ENCODE results near the gene PCDHGC5. TPM values are rescaled to one million over a fixed set of nuclear protein-coding genes. Genes with fewer than 3 reads are reported as not detected.

Gene PCDHGC5
- total and polyA plus RNA-seq, 2 of the 8 experiments (the other 6 are each of a cell fraction or from before 2014, with no cell fraction given), result 0.41 to 1.1 TPM

- H2BK120ac ChIP-seq (replicated peaks; ENCODE audit: low read depth, low read length), result no peak overlapping the region
- no peaks in the 10 kb centered on the region for H4K20me1 ChIP-seq (replicated peaks in 1 of 2; ENCODE audit: control insufficient read depth in 1 of 2, insufficient read depth in 2 of 2, low read length in 2 of 2)
- H3K23ac ChIP-seq (ENCODE audit: insufficient read length), result no peak overlapping the region
- no peak overlapping the region; the same call in 1 of the 2 replicates for H2BK12ac ChIP-seq (ENCODE audit: low read depth, low read length)
- no peaks in the 10 kb centered on the region for H3K79me2 ChIP-seq (ENCODE audit: control insufficient read depth in 1 of 2, insufficient read depth in 2 of 2, low read length in 2 of 2)
- no peak overlapping the region for H2BK15ac ChIP-seq (ENCODE audit: low read length)
- H3K23me2 ChIP-seq (ENCODE audit: low read depth, low read length), result peaks cover 15% of the 10 kb centered on the region
- no peak overlapping the region for H4K5ac ChIP-seq (ENCODE audit: insufficient read length, low read depth, low read length)
- DNase-seq (ENCODE audit: low read depth in 1 of 2, low spot score in 2 of 2) (no peak), FAIRE-seq (no peak)
- H4K91ac ChIP-seq (replicated peaks; ENCODE audit: insufficient read length, low read length), result no peak overlapping the region
- H3K4ac ChIP-seq (replicated peaks; ENCODE audit: insufficient read length, low read depth, low read length), result no peak overlapping the region
- no peak overlapping the region; a peak in 1 of 4 replicates for H3K4me2 ChIP-seq (ENCODE audit: insufficient read depth in 1 of 2, low read depth in 2 of 2, low read length in 2 of 2)
- H3K9ac ChIP-seq (replicated peaks in 1 of 4; ENCODE audit: extremely low read depth in 1 of 4, low read depth in 3 of 4, low read length in 3 of 4), result no peak overlapping the region
- no peak overlapping the region for H3K56ac ChIP-seq (replicated peaks; ENCODE audit: insufficient read length, low read depth, low read length)
- no peak overlapping the region for H2AK5ac ChIP-seq (ENCODE audit: low read depth, low read length)
- H2BK20ac ChIP-seq (ENCODE audit: low read length), result no peak overlapping the region
- WGBS, 2 experiments (ENCODE audit: extremely low coverage in 1 of 2, insufficient coverage in 1 of 2, insufficient read length in 1 of 2, insufficient replicate concordance in 2 of 2, low coverage in 1 of 2, low lambda C conversion rate in 2 of 2, missing lambda C conversion rate in 1 of 2), result 92% methylated on average over 9 of the region's 9 CpGs; no CpG with 5 or more reads in 1 of the 2 experiments
- no peak overlapping the region for H2AFZ ChIP-seq (ENCODE audit: low read length)
- no peak overlapping the region for H3K14ac ChIP-seq (ENCODE audit: insufficient read length)
- no peak overlapping the region for H3K27ac ChIP-seq (ENCODE audit: low read depth, low read length)
- H3K18ac ChIP-seq (ENCODE audit: extremely low read depth, low read length), result no peak overlapping the region
- ChIA-PET CTCF (ENCODE audit: partially characterized antibody) (interaction anchor here (0.6 to 50.9 kb wide), 28 partner anchors 13 to 387 kb away, joined by 3 to 1236 read pairs (median 4); partner anchors contain the start of genes PCDHB11, PCDHB13, PCDHB15 and PCDHB7), POLR2A (ENCODE audit: partially characterized antibody) (interaction anchor here (0.6 to 2.2 kb wide), 5 partner anchors 18 to 195 kb away, joined by 3 to 17 read pairs (median 4); partner anchors contain the start of genes PCDHGA11 and PCDHGB7)
- H4K8ac ChIP-seq (ENCODE audit: extremely low read depth, insufficient read depth, low read length), result no peak overlapping the region
- H3K4me1 ChIP-seq (replicated peaks in 1 of 4; ENCODE audit: control insufficient read depth in 3 of 4, insufficient read depth in 4 of 4, low read length in 3 of 4), result peaks cover 7 to 31% (median 18%) of the 10 kb centered on the region in 4 experiments
- H2BK5ac ChIP-seq (ENCODE audit: low read depth, low read length), result no peak overlapping the region
- H3K4me3 ChIP-seq (ENCODE audit: extremely low read depth in 1 of 4, insufficient read depth in 2 of 4, low read depth in 3 of 4, low read length in 4 of 4), result no peak overlapping the region
- no peaks in the 10 kb centered on the region for H3K79me1 ChIP-seq (ENCODE audit: low read depth, low read length)
- H3K36me3 ChIP-seq (ENCODE audit: control insufficient read depth in 2 of 4, insufficient read depth in 4 of 4, low read length in 3 of 4), result peaks cover 0 to 9% (median 3%) of the 10 kb centered on the region in 4 experiments; a peak in 3 of 8 replicates
- H3K27me3 ChIP-seq (replicated peaks in 1 of 4; ENCODE audit: control insufficient read depth in 3 of 4, extremely low read depth in 1 of 4, insufficient read depth in 3 of 4, low read length in 3 of 4), result no peaks in the 10 kb centered on the region
- H3K9me3 ChIP-seq (ENCODE audit: insufficient read depth in 2 of 2, low read depth in 1 of 2, low read length in 1 of 2), result no peaks in the 10 kb centered on the region
- TF ChIP-seq POLR2A (IDR thresholded peaks at IDR 0.05; ENCODE audit: control extremely low read depth in 1 of 2, low read depth in 2 of 2, low read length in 2 of 2), result no peak
- TF ChIP-seq RBBP5 (IDR thresholded peaks at IDR 0.05; ENCODE audit: borderline replicate concordance, low read depth, low read length), result no peak
- TF ChIP-seq BRCA1 (IDR thresholded peaks at IDR 0.05; ENCODE audit: low read depth, low read length), result no peak
- no peak for TF ChIP-seq KDM4A (IDR thresholded peaks at IDR 0.05; ENCODE audit: low read depth, low read length, severe bottlenecking)
- TF ChIP-seq RFX5 (IDR thresholded peaks at IDR 0.05; ENCODE audit: borderline replicate concordance, low read depth, low read length), result no peak
- no peak for TF ChIP-seq SP1 (IDR thresholded peaks at IDR 0.05; ENCODE audit: low read depth, low read length)
- no peak for TF ChIP-seq PHF8 (conservative IDR thresholded peaks at IDR 0.05; ENCODE audit: low read depth, low read length)
- TF ChIP-seq CTBP2 (IDR thresholded peaks at IDR 0.05; ENCODE audit: borderline replicate concordance, insufficient read depth, insufficient read length, low read length), result no peak
- no peak for TF ChIP-seq TBP (IDR thresholded peaks at IDR 0.05; ENCODE audit: low read depth, low read length)
- no peak for TF ChIP-seq CHD2 (IDR thresholded peaks at IDR 0.05; ENCODE audit: low read length)
- no peak for TF ChIP-seq SAP30 (IDR thresholded peaks at IDR 0.05; ENCODE audit: insufficient read depth, insufficient replicate concordance, low read length)
- TF ChIP-seq, protein P1, sequence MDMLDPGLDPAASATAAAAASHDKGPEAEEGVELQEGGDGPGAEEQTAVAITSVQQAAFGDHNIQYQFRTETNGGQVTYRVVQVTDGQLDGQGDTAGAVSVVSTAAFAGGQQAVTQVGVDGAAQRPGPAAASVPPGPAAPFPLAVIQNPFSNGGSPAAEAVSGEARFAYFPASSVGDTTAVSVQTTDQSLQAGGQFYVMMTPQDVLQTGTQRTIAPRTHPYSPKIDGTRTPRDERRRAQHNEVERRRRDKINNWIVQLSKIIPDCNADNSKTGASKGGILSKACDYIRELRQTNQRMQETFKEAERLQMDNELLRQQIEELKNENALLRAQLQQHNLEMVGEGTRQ (IDR thresholded peaks at IDR 0.05; ENCODE audit: low read length), result no peak
- no peak for TF ChIP-seq POU5F1 (IDR thresholded peaks at IDR 0.05; ENCODE audit: low read depth, low read length)
Observed at GRCh38 chr5:141510160-141510559, 21.3 kb downstream of the PCDHGC5 start.

All from H1 (cell line).